Cardiac septum (tissue), 1 donor: ENCODE measurements around the gene CD79B. TPM values are rescaled to one million over a fixed set of nuclear protein-coding genes. Genes with fewer than 3 reads are reported as not detected.

ENCODE experiments used
- DNase-seq: peaks from one replicate; pipeline ENCODE4 v3.0.0-alpha.2; 2020; ENCODE audit warnings: low spot score
- intact Hi-C: fragments of 100-400 bp; cut with DNase I; formaldehyde crosslinking; loops from one replicate; pipeline ENCODE4 v1.14.0; 2022
- total RNA-seq: library from RNA; stranded (reverse); fragmentation: NEBNext Ultra II Directional; extraction: Animal tissue kit (Norgen Biotek cat#: 25700); gene quantifications from one replicate; pipeline ENCODE4 v1.2.1, GENCODE V29; 2021
- donor health status: DM: no; HTN: no; CAD: no.

The CD79B gene
- total RNA-seq, 1 donor from 2014 or later: 2.7 TPM

DNA sequence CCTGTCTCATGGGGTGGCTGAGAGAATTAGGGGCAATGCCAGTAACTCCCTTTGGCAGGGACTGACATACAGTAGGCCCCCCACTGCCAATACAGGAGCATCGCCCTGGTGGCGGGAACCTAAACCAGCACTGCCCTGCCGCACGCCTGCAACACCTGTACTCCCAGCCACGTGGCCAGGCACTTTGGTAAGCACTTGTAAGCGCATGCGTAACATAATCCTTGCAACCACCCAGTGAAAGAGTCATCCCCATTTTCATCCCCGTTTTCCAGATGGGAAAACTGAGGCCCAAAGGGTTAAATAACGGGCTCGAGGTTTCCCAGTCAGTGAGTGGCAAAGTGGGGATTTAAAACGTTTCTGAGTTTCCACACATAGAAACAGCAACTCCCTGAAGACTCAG, 23.1 kb upstream of the CD79B start:
- intact Hi-C loops: no loop called here
- no peak for DNase-seq

DNA sequence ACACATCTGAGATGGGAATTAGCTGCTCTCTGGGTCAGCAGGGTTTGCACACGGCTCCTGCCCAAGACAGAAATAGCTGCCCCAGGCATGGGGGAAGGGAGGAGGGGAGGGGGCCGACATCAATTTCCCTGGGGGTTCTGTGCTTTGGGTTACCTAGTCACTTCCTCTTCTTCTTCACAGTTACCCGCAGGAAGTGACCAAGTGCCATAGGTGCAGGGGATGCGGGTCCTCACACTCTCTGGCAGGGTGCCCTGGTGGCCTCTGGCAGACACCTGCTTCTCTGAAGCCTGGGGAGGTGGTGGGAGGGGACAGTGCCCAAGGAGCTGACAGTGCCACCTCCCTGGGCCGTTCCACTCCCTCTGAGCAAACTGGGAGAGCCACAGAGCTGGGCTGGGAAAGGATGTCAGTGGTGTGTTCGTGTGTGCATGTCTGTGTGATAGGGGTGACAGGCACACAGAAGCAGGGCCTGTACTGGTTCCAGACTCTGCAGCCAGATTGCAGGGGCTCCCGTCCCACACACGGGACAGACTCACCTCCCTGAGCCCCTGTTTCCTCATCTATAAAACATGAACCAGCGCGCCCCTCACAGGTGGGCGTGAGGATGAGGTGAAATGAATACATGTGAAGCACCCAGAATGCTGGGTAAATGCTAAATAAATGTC, 22.4 kb upstream of the CD79B start:
- no peak for DNase-seq
- intact Hi-C loops: no loop called here

DNA sequence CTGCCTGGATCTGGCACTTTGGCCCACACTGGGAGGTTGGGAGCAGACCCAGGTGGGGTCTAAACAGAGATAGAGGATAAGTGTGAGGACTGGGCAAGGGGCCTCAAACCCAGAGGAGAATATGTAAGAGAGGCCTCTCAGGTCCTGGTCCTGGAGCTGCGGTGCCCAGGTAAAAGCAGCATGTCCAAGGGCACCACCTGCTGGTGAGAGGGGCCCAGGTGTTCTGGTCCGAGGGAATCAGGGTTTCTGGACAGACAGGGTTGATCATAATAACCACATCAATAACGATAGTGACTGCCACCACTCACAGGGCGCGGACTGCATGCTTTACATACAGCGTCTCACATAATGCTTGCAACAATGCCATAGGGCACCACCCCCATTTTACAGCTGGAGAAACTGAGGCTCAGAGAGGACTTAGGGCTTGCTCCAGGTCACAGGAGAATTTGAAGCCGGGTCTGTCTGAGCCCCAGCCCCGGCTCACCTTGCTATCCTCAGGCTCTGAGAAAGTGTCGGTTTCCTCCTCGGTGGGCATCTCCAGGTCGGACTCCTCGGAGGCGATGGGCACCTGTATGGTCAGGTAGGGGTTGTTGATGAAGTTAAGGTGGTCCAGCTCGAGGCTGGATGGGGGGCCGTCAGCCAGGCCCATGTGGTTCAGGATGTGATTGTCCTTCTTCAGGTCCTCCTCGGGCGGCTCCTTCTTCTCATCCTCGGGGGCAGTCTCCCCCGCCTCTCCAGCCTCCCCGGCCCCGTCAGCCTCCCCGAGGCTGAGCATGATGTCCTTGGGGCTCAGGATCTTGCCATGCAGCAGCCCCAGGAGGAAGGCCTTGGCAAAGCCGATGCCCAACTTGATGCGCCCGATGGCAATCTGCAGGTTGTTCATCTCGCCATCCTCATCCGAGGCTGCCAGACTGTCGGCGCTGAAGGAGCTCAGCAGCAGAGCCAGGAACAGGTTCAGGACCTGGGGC, 19.1 kb upstream of the CD79B start:
- no peak for DNase-seq
- intact Hi-C loops: no loop called here

GRCh38 chr17:63949576-63950250, 17.6 kb upstream of the CD79B start:
- intact Hi-C loops: loop anchor here (5.0 kb wide), 1 partner anchor 38 kb away; no protein-coding TSS in a partner anchor
- no peak for DNase-seq

- DNase-seq: no peak
- intact Hi-C loops: loop anchor here (5.0 kb wide), 1 partner anchor 39 kb away; no protein-coding TSS in a partner anchor
Observed at GRCh38 chr17:63948521-63948920, 16.4 kb upstream of the CD79B start.

- intact Hi-C loops: loop anchor here (5.0 kb wide), 1 partner anchor 39 kb away; no protein-coding TSS in a partner anchor
- DNase-seq: no peak
Observed at GRCh38 chr17:63947711-63948330, 15.7 kb upstream of the CD79B start.

DNA sequence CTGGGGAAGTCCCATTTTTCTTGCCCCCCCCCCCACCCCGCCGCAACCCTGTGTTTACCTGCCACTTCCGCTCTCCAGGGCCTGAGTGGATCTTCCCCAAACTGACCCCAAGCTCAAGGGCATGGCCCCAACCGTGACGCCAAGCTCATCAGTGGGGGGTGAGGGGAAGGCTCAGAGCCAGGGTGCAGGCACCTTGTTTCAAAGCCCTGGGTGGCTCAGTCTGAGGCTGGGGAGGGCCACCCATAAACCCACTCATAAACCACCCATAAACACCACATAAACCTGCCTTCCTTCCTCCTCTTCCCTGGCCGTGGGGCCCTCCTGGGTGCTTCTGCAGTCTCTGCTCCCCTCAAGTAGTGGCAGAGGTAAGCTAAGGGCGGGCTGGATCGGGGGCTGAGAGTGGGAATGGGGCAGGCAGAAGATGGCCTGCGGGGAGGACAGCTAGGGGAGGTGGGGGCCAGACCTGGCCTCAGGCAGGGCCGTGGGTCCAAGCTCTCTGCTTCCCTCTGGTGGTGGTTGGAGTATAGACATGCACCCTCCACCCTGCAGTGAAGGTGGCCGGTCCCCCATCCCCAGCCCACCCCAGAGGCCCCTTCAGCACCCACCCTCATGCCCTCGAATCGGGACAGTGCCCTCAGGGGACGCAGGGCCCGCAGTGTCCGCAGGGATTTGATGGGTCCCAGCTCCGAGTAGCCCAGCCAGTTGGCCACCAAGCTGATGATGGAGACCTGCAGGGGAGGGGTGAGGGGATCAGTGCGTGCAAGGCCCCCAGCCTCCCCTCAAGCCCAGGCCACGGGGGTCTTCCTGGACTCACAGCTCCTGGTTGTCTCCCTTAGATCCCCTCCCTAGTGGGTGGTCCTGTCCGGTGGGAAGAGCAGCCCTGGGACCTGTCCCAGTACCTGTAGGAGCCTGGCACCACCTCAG, 14.6 kb upstream of the CD79B start:
- intact Hi-C loops: loop anchor here (5.0 kb wide), 1 partner anchor 41 kb away; no protein-coding TSS in a partner anchor
- DNase-seq: peak; percentile 87

GRCh38 chr17:63945784-63946439, 13.8 kb upstream of the CD79B start:
- intact Hi-C loops: loop anchor here (5.0 kb wide), 1 partner anchor 41 kb away; no protein-coding TSS in a partner anchor

GRCh38 chr17:63944736-63945499, 12.8 kb upstream of the CD79B start:
- intact Hi-C loops: loop anchor here (5.0 kb wide), 1 partner anchor 42 kb away; no protein-coding TSS in a partner anchor
- no peak for DNase-seq

More at GRCh38 chr17:63945784-63946439, 13.8 kb upstream of the CD79B start:
- no peak for DNase-seq

- no peak for DNase-seq
- intact Hi-C loops: no loop called here
Observed at GRCh38 chr17:63943745-63944144, 11.6 kb upstream of the CD79B start.

GRCh38 chr17:63942309-63942985, 10.3 kb upstream of the CD79B start:
- intact Hi-C loops: no loop called here
- no peak for DNase-seq

DNA sequence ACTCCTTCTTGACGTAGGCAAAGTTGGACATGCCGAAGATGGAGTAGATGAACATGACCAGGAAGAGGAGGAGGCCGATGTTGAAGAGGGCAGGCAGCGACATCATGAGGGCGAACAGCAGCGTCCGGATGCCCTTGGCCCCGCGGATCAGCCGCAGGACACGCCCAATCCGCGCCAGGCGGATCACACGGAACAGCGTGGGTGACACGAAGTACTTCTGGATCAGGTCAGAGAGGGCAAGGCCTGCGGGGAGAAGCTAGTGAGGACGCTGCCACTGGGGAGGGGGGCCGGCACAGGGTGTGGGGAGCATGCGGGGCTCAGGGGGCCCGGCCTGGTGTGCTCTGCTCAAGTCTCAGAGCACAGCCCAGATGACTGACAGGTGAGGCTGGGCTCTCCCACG, 9.6 kb upstream of the CD79B start:
- DNase-seq: no peak
- intact Hi-C loops: no loop called here

DNA sequence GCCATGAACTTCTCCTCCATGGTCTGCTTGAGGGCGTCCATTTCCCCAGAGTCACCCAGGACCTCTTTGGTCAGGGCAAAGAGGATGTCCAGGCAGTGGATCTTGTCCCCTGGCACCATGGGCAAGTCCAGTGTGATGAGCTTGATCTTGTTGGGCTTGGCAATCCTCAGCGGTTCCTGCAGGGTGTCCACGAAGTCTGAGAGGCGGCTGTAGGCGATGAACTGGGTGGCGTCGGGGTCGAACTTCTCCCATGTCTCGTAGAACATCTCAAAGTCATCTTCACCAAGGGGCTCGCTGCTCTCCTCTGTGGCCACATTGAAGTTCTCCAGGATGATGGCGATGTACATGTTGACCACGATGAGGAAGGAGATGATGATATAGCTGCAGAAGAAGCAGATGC, 9.0 kb upstream of the CD79B start:
- intact Hi-C loops: no loop called here
- no peak for DNase-seq

GRCh38 chr17:63940584-63940983, 8.5 kb upstream of the CD79B start:
- intact Hi-C loops: no loop called here
- no peak for DNase-seq

DNA sequence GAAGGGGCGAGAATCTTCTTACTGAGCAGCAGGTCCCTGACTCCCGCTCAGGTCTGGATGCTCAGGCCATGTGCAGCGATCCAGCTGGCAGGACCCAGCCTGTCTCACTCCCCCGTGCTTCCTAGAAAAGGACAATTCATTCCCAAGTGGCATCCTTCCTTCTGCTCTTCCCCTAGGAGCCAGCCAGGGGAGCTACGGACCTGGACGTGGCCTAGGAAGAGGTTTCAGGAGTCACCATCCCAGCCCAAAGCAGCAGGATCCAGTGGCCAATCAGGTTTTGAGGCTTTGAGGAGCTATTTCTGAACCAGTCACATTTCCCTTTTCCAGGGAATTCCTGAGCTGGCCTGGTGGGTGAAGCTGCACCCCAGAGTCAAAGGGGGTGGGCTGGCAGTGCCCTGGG, 7.8 kb upstream of the CD79B start:
- DNase-seq: no peak
- intact Hi-C loops: no loop called here

GRCh38 chr17:63939401-63939800, 7.3 kb upstream of the CD79B start:
- intact Hi-C loops: no loop called here
- no peak for DNase-seq

DNA sequence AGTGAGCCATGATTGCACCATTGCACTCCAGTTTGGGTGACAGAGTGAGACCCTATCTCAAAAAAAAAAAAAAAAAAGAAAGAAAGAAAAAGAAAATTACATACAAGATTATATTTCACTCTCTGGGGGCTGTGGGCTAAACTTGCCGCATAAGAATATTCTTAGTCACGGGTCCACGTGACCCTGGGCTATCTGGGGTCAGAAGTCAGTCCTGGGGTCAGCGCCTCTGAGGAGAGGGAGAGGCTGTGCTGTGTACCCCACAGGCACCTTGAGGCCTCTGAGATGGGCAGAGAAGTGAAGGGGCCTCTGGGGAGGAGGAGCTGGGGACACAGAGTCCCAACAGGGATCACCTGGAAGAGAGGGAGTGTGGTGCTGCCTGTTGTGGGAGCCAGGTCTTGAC, 5.8 kb upstream of the CD79B start:
- intact Hi-C loops: no loop called here
- no peak for DNase-seq
